ENCODE results near the gene HPSE2. TPM values are rescaled to one million over a fixed set of nuclear protein-coding genes. Genes with fewer than 3 reads are reported as not detected.

The HPSE2 gene
- total and polyA plus RNA-seq, 2 of the 13 experiments (the other 11 are each of a cell fraction or from before 2014, with no cell fraction given) = 0.01 TPM; not detected in 1

- Histone ChIP-seq H3K27ac (ENCODE audit: extremely low read length, insufficient read depth, low read length) (no peak overlapping the region), H3K79me2 (ENCODE audit: insufficient read depth, low read length) (no peaks in the 10 kb centered on the region), H4K20me1 (ENCODE audit: insufficient read depth, low read length) (no peaks in the 10 kb centered on the region), H3K9me3 (ENCODE audit: low read length) (no peaks in the 10 kb centered on the region), H3K9ac (ENCODE audit: insufficient read depth, low read depth, low read length) (no peak overlapping the region), H3K27me3 (ENCODE audit: control insufficient read depth in 1 of 2, insufficient read depth in 2 of 2, low read length in 2 of 2) (no peaks in the 10 kb centered on the region), H3K4me3 (replicated peaks in 1 of 3; ENCODE audit: insufficient read depth in 1 of 3, low read depth in 2 of 3, low read length in 3 of 3) (no peak overlapping the region), H3K4me1 (ENCODE audit: insufficient read depth, low read length) (no peaks in the 10 kb centered on the region), H3K4me2 (ENCODE audit: low read depth, low read length) (no peak overlapping the region), H3K36me3 (replicated peaks in 1 of 2; ENCODE audit: control insufficient read depth in 1 of 2, insufficient read depth in 2 of 2, low read length in 2 of 2) (peaks cover 19 to 72% of the 10 kb centered on the region in 2 experiments), H2AFZ (ENCODE audit: low read length) (no peak overlapping the region)
- FAIRE-seq (no peak), DNase-seq (ENCODE audit: low spot score) (no peak), ATAC-seq (no peak)
- CTCF ChIA-PET (ENCODE audit: low intra/inter-chr PET ratio, low total read pairs) = no interaction called here
- POLR2A ChIA-PET = interaction anchor here (1.7 kb wide), 1 partner anchor 10 kb away, joined by 4 read pairs; no protein-coding TSS in a partner anchor
- no TSS peak for BruUV-seq (replicated peaks)
- 92% methylated on average over 8 of the region's 21 CpGs for WGBS (ENCODE audit: low lambda C conversion rate)
- intact Hi-C loops (cut with micrococcal nuclease; ENCODE audit: unreplicated experiment) = no loop called here
- in situ Hi-C loops (cut with HindIII; ENCODE audit: extremely low pct_ligation_motif_present, low pct_unique_long_range_greater_than_20kb) = no loop called here
- TF ChIP-seq GMEB1 (CRISPR knock-in tag; IDR thresholded peaks at IDR 0.05; ENCODE audit: borderline replicate concordance) (no peak), SOX5 (CRISPR knock-in tag; IDR thresholded peaks at IDR 0.05; ENCODE audit: borderline replicate concordance) (no peak), ZBTB10 (CRISPR knock-in tag; IDR thresholded peaks at IDR 0.05; ENCODE audit: borderline replicate concordance) (no peak), ZBTB39 (CRISPR knock-in tag; IDR thresholded peaks at IDR 0.05) (no peak), ZNF207 (IDR thresholded peaks at IDR 0.05; ENCODE audit: borderline replicate concordance) (no peak), SMAD9 (CRISPR knock-in tag; IDR thresholded peaks at IDR 0.05) (no peak), ZNF558 (CRISPR knock-in tag; IDR thresholded peaks at IDR 0.05; ENCODE audit: borderline replicate concordance) (no peak), HNF1A (IDR thresholded peaks at IDR 0.05; ENCODE audit: low read depth) (no peak), HNF1A (CRISPR knock-in tag; IDR thresholded peaks at IDR 0.05; ENCODE audit: borderline replicate concordance) (no peak), TBL1XR1 (IDR thresholded peaks at IDR 0.05; ENCODE audit: borderline replicate concordance, low read length, partially characterized antibody) (no peak)
These were observed 801.5 kb downstream of the HPSE2 start for GRCh38 chr10:98433881-98434732.
